ENCODE measurements around the gene SCP2.

The SCP2 gene

GRCh38 chr1:53065391-53065790 lies 138.3 kb downstream of the SCP2 start:
- TF ChIP-seq RAD21 (IDR thresholded peaks at IDR 0.05; ENCODE audit: low read depth) (no peak), ZBTB7A (IDR thresholded peaks at IDR 0.05; ENCODE audit: low read depth) (no peak), YY1 (IDR thresholded peaks at IDR 0.05; ENCODE audit: low read depth) (no peak), NFIC (IDR thresholded peaks at IDR 0.05) (no peak), CREB1 (IDR thresholded peaks at IDR 0.05; ENCODE audit: low read depth) (no peak), TEAD4 (IDR thresholded peaks at IDR 0.05) (no peak), REST (IDR thresholded peaks at IDR 0.05; ENCODE audit: low read depth) (no peak), EP300 (IDR thresholded peaks at IDR 0.05; ENCODE audit: borderline replicate concordance) (no peak), TAF1 (IDR thresholded peaks at IDR 0.05; ENCODE audit: low read depth) (no peak), FOXM1 (IDR thresholded peaks at IDR 0.05; ENCODE audit: borderline replicate concordance, low read depth) (no peak), TCF12 (IDR thresholded peaks at IDR 0.05; ENCODE audit: low read depth) (no peak), CEBPB (IDR thresholded peaks at IDR 0.05) (no peak), EGR1 (IDR thresholded peaks at IDR 0.05) (no peak)
- TF ChIP-seq, protein P1, sequence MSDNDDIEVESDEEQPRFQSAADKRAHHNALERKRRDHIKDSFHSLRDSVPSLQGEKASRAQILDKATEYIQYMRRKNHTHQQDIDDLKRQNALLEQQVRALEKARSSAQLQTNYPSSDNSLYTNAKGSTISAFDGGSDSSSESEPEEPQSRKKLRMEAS (IDR thresholded peaks at IDR 0.05): no peak
- TF ChIP-seq, protein P2, sequence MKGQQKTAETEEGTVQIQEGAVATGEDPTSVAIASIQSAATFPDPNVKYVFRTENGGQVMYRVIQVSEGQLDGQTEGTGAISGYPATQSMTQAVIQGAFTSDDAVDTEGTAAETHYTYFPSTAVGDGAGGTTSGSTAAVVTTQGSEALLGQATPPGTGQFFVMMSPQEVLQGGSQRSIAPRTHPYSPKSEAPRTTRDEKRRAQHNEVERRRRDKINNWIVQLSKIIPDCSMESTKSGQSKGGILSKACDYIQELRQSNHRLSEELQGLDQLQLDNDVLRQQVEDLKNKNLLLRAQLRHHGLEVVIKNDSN (IDR thresholded peaks at IDR 0.05): no peak

DNA sequence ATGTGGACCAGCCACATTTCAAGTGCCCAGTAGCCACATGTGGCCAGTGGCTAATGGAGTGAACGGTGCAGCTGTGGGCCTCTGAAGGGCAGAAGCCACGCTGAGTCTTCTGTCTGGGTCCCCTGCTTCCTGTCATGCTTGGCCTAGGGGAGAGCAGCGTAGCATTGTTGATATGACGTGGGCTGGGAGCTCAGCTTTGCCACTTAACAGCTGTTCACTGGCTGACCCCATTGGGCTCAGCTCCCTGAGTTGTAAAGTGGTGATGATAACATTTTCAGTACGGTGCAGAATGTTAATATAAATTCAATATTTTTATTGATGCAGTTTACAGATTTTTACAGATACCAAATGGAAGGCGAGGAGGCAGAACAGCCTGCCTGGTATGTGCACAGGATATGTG lies 139.4 kb downstream of the SCP2 start:
- no peak for TF ChIP-seq TAF1 (IDR thresholded peaks at IDR 0.05; ENCODE audit: low read depth)
- TF ChIP-seq TEAD4 (IDR thresholded peaks at IDR 0.05): no peak
- TF ChIP-seq, protein P1 (IDR thresholded peaks at IDR 0.05): no peak
- no peak for TF ChIP-seq CEBPB (IDR thresholded peaks at IDR 0.05)
- TF ChIP-seq TCF12 (IDR thresholded peaks at IDR 0.05; ENCODE audit: low read depth): no peak
- TF ChIP-seq ZBTB7A (IDR thresholded peaks at IDR 0.05; ENCODE audit: low read depth): no peak
- no peak for TF ChIP-seq RAD21 (IDR thresholded peaks at IDR 0.05; ENCODE audit: low read depth)
- TF ChIP-seq EGR1 (IDR thresholded peaks at IDR 0.05): no peak
- TF ChIP-seq, protein P2 (IDR thresholded peaks at IDR 0.05): no peak
- no peak for TF ChIP-seq REST (IDR thresholded peaks at IDR 0.05; ENCODE audit: low read depth)
- TF ChIP-seq CREB1 (IDR thresholded peaks at IDR 0.05; ENCODE audit: low read depth): no peak
- TF ChIP-seq EP300 (IDR thresholded peaks at IDR 0.05; ENCODE audit: borderline replicate concordance): no peak
- TF ChIP-seq NFIC (IDR thresholded peaks at IDR 0.05): no peak
- no peak for TF ChIP-seq YY1 (IDR thresholded peaks at IDR 0.05; ENCODE audit: low read depth)
- TF ChIP-seq FOXM1 (IDR thresholded peaks at IDR 0.05; ENCODE audit: borderline replicate concordance, low read depth): no peak

- TF ChIP-seq YY1 (IDR thresholded peaks at IDR 0.05; ENCODE audit: low read depth): no peak
- no peak for TF ChIP-seq CREB1 (IDR thresholded peaks at IDR 0.05; ENCODE audit: low read depth)
- no peak for TF ChIP-seq ZBTB7A (IDR thresholded peaks at IDR 0.05; ENCODE audit: low read depth)
- no peak for TF ChIP-seq NFIC (IDR thresholded peaks at IDR 0.05)
- TF ChIP-seq FOXM1 (IDR thresholded peaks at IDR 0.05; ENCODE audit: borderline replicate concordance, low read depth): no peak
- TF ChIP-seq, protein P2 (IDR thresholded peaks at IDR 0.05): no peak
- no peak for TF ChIP-seq TCF12 (IDR thresholded peaks at IDR 0.05; ENCODE audit: low read depth)
- no peak for TF ChIP-seq EP300 (IDR thresholded peaks at IDR 0.05; ENCODE audit: borderline replicate concordance)
- TF ChIP-seq TAF1 (IDR thresholded peaks at IDR 0.05; ENCODE audit: low read depth): no peak
- TF ChIP-seq CEBPB (IDR thresholded peaks at IDR 0.05): no peak
- TF ChIP-seq, protein P1 (IDR thresholded peaks at IDR 0.05): no peak
- TF ChIP-seq REST (IDR thresholded peaks at IDR 0.05; ENCODE audit: low read depth): no peak
- no peak for TF ChIP-seq RAD21 (IDR thresholded peaks at IDR 0.05; ENCODE audit: low read depth)
- no peak for TF ChIP-seq EGR1 (IDR thresholded peaks at IDR 0.05)
- TF ChIP-seq TEAD4 (IDR thresholded peaks at IDR 0.05): no peak
These were observed 140.0 kb downstream of the SCP2 start for GRCh38 chr1:53066891-53067738.

Data from Ishikawa (cell line).